GM21717 (cell line): ENCODE results near the gene CASQ2.

Source experiments
- ATAC-seq: cut with Tn5 transposase; IDR thresholded peaks from one replicate; pipeline ENCODE4 v1.9.1; 2021; ENCODE audit warnings: mild to moderate bottlenecking, moderate library complexity; ENCODE audit not compliant: unreplicated experiment

CASQ2 gene

GRCh38 chr1:115740811-115741210 is 27.7 kb downstream of the CASQ2 start:
- ATAC-seq: no peak

- no peak for ATAC-seq
Measured at GRCh38 chr1:115732316-115732715, 36.2 kb downstream of the CASQ2 start.

- peak; percentile 97 for ATAC-seq
Measured at GRCh38 chr1:115729756-115730155, 38.8 kb downstream of the CASQ2 start.

GRCh38 chr1:115728341-115728740 is 40.2 kb downstream of the CASQ2 start:
- no peak for ATAC-seq

- ATAC-seq: no peak
Measured at GRCh38 chr1:115727706-115728249, 40.7 kb downstream of the CASQ2 start.

- no peak for ATAC-seq
Measured at GRCh38 chr1:115726570-115726969, 41.9 kb downstream of the CASQ2 start.

- ATAC-seq: no peak
Measured at GRCh38 chr1:115726161-115726560, 42.4 kb downstream of the CASQ2 start.

GRCh38 chr1:115725600-115725999 is 42.9 kb downstream of the CASQ2 start:
- ATAC-seq: no peak

- ATAC-seq: no peak
Measured at GRCh38 chr1:115723756-115724155, 44.8 kb downstream of the CASQ2 start.

GRCh38 chr1:115722221-115722620 is 46.3 kb downstream of the CASQ2 start:
- ATAC-seq: no peak

- no peak for ATAC-seq
Measured at GRCh38 chr1:115719285-115719684, 49.2 kb downstream of the CASQ2 start.

- ATAC-seq: no peak
Measured at GRCh38 chr1:115718011-115718754, 50.3 kb downstream of the CASQ2 start.

- ATAC-seq: no peak
Measured at GRCh38 chr1:115717541-115717940, 51.0 kb downstream of the CASQ2 start.

GRCh38 chr1:115714572-115715141 is 53.9 kb downstream of the CASQ2 start:
- ATAC-seq: no peak

GRCh38 chr1:115713906-115714305 is 54.6 kb downstream of the CASQ2 start:
- no peak for ATAC-seq

GRCh38 chr1:115712911-115713609 is 55.5 kb downstream of the CASQ2 start:
- no peak for ATAC-seq

GRCh38 chr1:115710859-115711624 is 57.5 kb downstream of the CASQ2 start:
- ATAC-seq: no peak

- ATAC-seq: peak; percentile 62
Measured at GRCh38 chr1:115706587-115707425, 61.7 kb downstream of the CASQ2 start.

GRCh38 chr1:115705963-115706362 is 62.6 kb downstream of the CASQ2 start:
- ATAC-seq: no peak
